Breast epithelium (tissue), 3 donors: ENCODE data around the gene AP2A1.

Experiments
- CTCF ChIP-seq, 3 donors: fragments of 450-650 bp; IDR thresholded peaks; one replicate each; pipeline ENCODE4 v1.5.1; 2016 to 2017; ENCODE audit warnings: antibody characterized with exemption in 3 of 3, mild to moderate bottlenecking in 3 of 3, moderate library complexity in 3 of 3
- POLR2A ChIP-seq: fragments of 450-650 bp; IDR thresholded peaks from one replicate; pipeline ENCODE4 v1.6.1; 2016; ENCODE audit warnings: antibody characterized with exemption, mild to moderate bottlenecking, moderate library complexity
- POLR2AphosphoS5 ChIP-seq, 3 donors: sonication (generic); formaldehyde crosslinking; IDR thresholded peaks; one replicate each; pipeline ENCODE4 v1.6.1; 2017; ENCODE audit warnings: antibody characterized with exemption in 3 of 3

- no peak for TF ChIP-seq CTCF (IDR thresholded peaks at IDR 0.05)
- no peak for TF ChIP-seq POLR2AphosphoS5 (IDR thresholded peaks at IDR 0.05)
- no peak for TF ChIP-seq POLR2A
These were observed 39.8 kb downstream of the AP2A1 start for GRCh38 chr19:49806620-49806959.
